PC-3 (cell line): ENCODE results near the gene KCNC1. TPM values are rescaled to one million over a fixed set of nuclear protein-coding genes. Genes with fewer than 3 reads are reported as not detected.

Experiments
- ATAC-seq: fragments of 200-7000 bp; cut with Tn5 transposase; 2 replicates; pipeline ENCODE4 v1.9.1; 2020; ENCODE audit warnings: mild to moderate bottlenecking, moderate library complexity
- BruUV-seq: library from RNA; stranded (reverse); fragments of 400-500 nt; replicated peaks from 2 replicates; lab custom pipeline; 2021; lab: Mats Ljungman, UMichigan
- CTCF ChIA-PET: fragments of 300-600 bp; sonication (Branson Sonifier 250); formaldehyde crosslinking; loops from one replicate; lab custom pipeline; 2022; ENCODE audit warnings: antibody characterized with exemption; lab: Charles Lee
- POLR2A ChIA-PET: fragments of 300-600 bp; sonication (Branson Sonifier 250); formaldehyde crosslinking; loops from one replicate; lab custom pipeline; 2022; ENCODE audit warnings: antibody characterized with exemption; ENCODE audit not compliant: unreplicated experiment; lab: Charles Lee
- DNase-seq: peaks from one replicate; pipeline ENCODE4 v3.0.0-alpha.2; 2015
- H2AFZ ChIP-seq: fragments of 300-600 bp; sonication (generic); 2 replicates; pipeline ENCODE4 v1.6.0; 2016; ENCODE audit warnings: antibody characterized with exemption, low read length
- H3F3A ChIP-seq: fragments of 300-600 bp; sonication (generic); one replicate; pipeline ENCODE4 v1.6.0; 2017; ENCODE audit warnings: antibody characterized with exemption, low read length, control low read depth, mild to moderate bottlenecking; ENCODE audit not compliant: unreplicated experiment
- H3K27ac ChIP-seq: fragments of 300-600 bp; sonication (generic); 2 replicates; pipeline ENCODE4 v1.5.1; 2016; ENCODE audit warnings: mild to moderate bottlenecking, low read length
- H3K27me3 ChIP-seq: fragments of 300-600 bp; sonication (generic); 2 replicates; pipeline ENCODE4 v1.6.1; 2016; ENCODE audit warnings: low read length, mixed read lengths
- H3K36me3 ChIP-seq: fragments of 300-600 bp; sonication (generic); 2 replicates; pipeline ENCODE4 v1.6.1; 2016; ENCODE audit warnings: low read depth, mixed run types, low read length, mixed read lengths
- H3K4me1 ChIP-seq: fragments of 300-600 bp; sonication (generic); 2 replicates; pipeline ENCODE4 v1.5.1; 2016; ENCODE audit warnings: low read length; ENCODE audit not compliant: insufficient read depth
- H3K4me2 ChIP-seq: fragments of 300-600 bp; sonication (generic); 2 replicates; pipeline ENCODE4 v1.6.0; 2016; ENCODE audit warnings: low read length
- H3K4me3 ChIP-seq: fragments of 300-600 bp; sonication (generic); 2 replicates; pipeline ENCODE4 v1.5.1; 2016; ENCODE audit warnings: mild to moderate bottlenecking, low read length, mixed read lengths
- H3K79me2 ChIP-seq: fragments of 300-600 bp; sonication (generic); 2 replicates; pipeline ENCODE4 v1.6.1; 2017; ENCODE audit warnings: low read length, mixed read lengths
- H3K9ac ChIP-seq: fragments of 300-600 bp; sonication (generic); 2 replicates; pipeline ENCODE4 v1.6.0; 2016; ENCODE audit warnings: mild to moderate bottlenecking, low read length
- H3K9me2 ChIP-seq: fragments of 300-600 bp; sonication (generic); replicated peaks from 2 replicates; pipeline ENCODE4 v1.6.1; 2016; ENCODE audit warnings: mixed run types, low read length, mixed read lengths
- H3K9me3 ChIP-seq: fragments of 300-600 bp; sonication (generic); 2 replicates; pipeline ENCODE4 v1.6.1; 2016; ENCODE audit warnings: low read length, mixed read lengths
- H4K20me1 ChIP-seq: fragments of 300-600 bp; sonication (generic); 2 replicates; pipeline ENCODE4 v1.6.1; 2016; ENCODE audit warnings: low read length, mixed read lengths
- CTCF ChIP-seq: fragments of 300-600 bp; sonication (generic); conservative IDR thresholded peaks from 2 replicates; pipeline ENCODE4 v1.5.1; 2017; ENCODE audit warnings: antibody characterized with exemption, low read depth, mild to moderate bottlenecking, low read length
- EZH2 ChIP-seq: fragments of 300-600 bp; sonication (generic); IDR thresholded peaks from one replicate; pipeline ENCODE4 v1.6.1; 2017; ENCODE audit warnings: antibody characterized with exemption, mild to moderate bottlenecking, low read length; ENCODE audit not compliant: unreplicated experiment
- EZH2phosphoT487 ChIP-seq: fragments of 300-600 bp; sonication (generic); IDR thresholded peaks from 2 replicates; pipeline ENCODE4 v1.6.1; 2018; ENCODE audit warnings: mild to moderate bottlenecking, antibody characterized with exemption, low read length, borderline replicate concordance
- intact Hi-C: fragments of 100-400 bp; cut with micrococcal nuclease; formaldehyde crosslinking; loops from 2 replicates; pipeline ENCODE4 v1.9.0; 2023
- total RNA-seq: library from RNA; depleted of rRNA; stranded (reverse); fragments of >200 nt; gene quantifications from 2 replicates; pipeline ENCODE4 v1.2.3, GENCODE V29; 2014

KCNC1 gene
- total RNA-seq, 1 experiment from 2014 or later, result not detected

DNA sequence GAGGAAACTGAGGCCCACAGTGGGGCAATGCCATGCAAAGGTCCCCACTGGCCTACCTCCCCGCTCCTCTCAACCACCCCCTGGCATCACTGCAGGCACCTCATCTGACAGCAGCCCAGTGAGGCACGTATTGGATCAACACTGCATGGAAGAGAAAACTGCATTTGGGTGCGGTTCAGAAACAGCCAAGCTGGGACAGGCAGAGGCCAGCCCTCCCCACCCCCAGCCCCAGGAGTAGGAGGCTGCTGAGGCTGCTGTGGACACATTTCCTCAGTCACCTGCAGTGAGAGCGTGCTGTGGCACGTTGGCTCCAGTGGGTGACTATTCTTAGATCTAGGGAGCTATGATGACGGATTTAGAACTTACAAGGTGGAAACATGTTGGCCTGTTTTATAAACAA is 63.7 kb downstream of the KCNC1 start:
- ChIA-PET POLR2A (no interaction called here), CTCF (no interaction called here)
- Histone ChIP-seq H3K9me2 (no peaks in the 10 kb centered on the region), H3K27ac (no peak overlapping the region), H3K4me1 (no peaks in the 10 kb centered on the region), H3K9ac (no peak overlapping the region), H3K9me3 (no peaks in the 10 kb centered on the region), H2AFZ (no peak overlapping the region), H3K79me2 (no peaks in the 10 kb centered on the region), H4K20me1 (no peaks in the 10 kb centered on the region), H3F3A (no peaks in the 10 kb centered on the region), H3K36me3 (no peaks in the 10 kb centered on the region), H3K4me3 (no peak overlapping the region), H3K4me2 (no peak overlapping the region), H3K27me3 (no peaks in the 10 kb centered on the region)
- intact Hi-C loops, result no loop called here
- DNase-seq, result no peak
- BruUV-seq, result no TSS peak
- TF ChIP-seq EZH2, result no peak
- no peak for TF ChIP-seq EZH2phosphoT487
- TF ChIP-seq CTCF, result no peak
- no peak for ATAC-seq

DNA sequence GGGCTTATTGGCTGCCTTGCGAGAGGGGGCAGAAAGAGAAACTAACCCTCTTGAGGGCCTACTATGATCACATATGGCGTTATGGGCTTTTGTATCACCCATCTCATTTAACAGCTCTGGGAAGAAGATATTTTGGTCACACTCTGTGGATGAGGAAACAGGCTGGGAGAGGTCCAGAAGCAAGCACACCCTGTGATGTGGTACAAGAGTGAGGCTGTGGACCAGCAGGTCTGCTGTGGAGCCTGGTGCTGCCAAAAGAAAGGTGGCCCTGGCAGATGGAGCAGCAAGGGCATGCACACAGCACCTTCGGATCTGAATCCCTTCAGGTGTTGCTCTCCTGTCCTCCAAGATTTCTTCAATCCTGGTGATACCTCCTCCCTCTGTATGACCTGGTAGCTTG is 64.1 kb downstream of the KCNC1 start:
- Histone ChIP-seq H3K79me2 (no peaks in the 10 kb centered on the region), H4K20me1 (no peaks in the 10 kb centered on the region), H3K4me2 (no peak overlapping the region), H2AFZ (no peak overlapping the region), H3K9ac (no peak overlapping the region), H3F3A (no peaks in the 10 kb centered on the region), H3K4me3 (no peak overlapping the region), H3K27ac (no peak overlapping the region), H3K4me1 (no peaks in the 10 kb centered on the region), H3K36me3 (no peaks in the 10 kb centered on the region), H3K27me3 (no peaks in the 10 kb centered on the region), H3K9me2 (no peaks in the 10 kb centered on the region), H3K9me3 (no peaks in the 10 kb centered on the region)
- intact Hi-C loops, result no loop called here
- BruUV-seq, result no TSS peak
- CTCF ChIA-PET, result no interaction called here
- no peak for DNase-seq
- POLR2A ChIA-PET, result no interaction called here
- no peak for TF ChIP-seq EZH2phosphoT487
- TF ChIP-seq EZH2, result no peak
- no peak for TF ChIP-seq CTCF
- ATAC-seq, result no peak

DNA sequence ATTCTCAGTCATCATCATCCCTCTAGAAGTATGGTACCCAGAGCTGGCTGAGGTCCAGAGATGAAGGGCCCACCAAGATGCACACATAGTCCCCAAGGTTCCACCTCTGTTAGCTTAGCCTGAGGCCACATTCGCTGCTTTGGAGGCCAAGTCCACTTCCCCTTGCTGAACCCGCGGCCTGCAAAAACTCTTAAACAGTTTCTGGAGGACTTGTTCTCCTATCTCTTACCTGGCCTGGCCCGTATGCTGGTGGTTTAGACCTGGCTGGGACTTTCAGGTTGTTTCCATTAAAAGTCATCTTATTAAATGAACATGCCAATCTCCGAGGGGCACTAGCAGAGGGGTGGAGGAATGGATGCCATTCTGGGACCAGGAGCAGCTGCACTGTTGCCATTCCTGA is 64.6 kb downstream of the KCNC1 start:
- no peak for TF ChIP-seq EZH2
- no peak for TF ChIP-seq CTCF
- no peak for TF ChIP-seq EZH2phosphoT487
- Histone ChIP-seq H3K27ac (no peak overlapping the region), H3K36me3 (no peaks in the 10 kb centered on the region), H3K27me3 (no peaks in the 10 kb centered on the region), H3K4me2 (no peak overlapping the region), H3K4me3 (no peak overlapping the region), H3K4me1 (no peaks in the 10 kb centered on the region), H3K9me2 (no peaks in the 10 kb centered on the region), H3K9ac (no peak overlapping the region), H3K79me2 (no peaks in the 10 kb centered on the region), H3F3A (no peaks in the 10 kb centered on the region), H4K20me1 (no peaks in the 10 kb centered on the region), H2AFZ (no peak overlapping the region), H3K9me3 (no peaks in the 10 kb centered on the region)
- POLR2A ChIA-PET, result no interaction called here
- DNase-seq, result no peak
- no TSS peak for BruUV-seq
- CTCF ChIA-PET, result no interaction called here
- no peak for ATAC-seq
- intact Hi-C loops, result no loop called here
